Neutrophil (primary cell): ENCODE data around the gene KLF11.

ENCODE experiments used
- H3K27ac ChIP-seq: fragments of 200-600 bp; sonication (generic); 2 replicates; pipeline ENCODE4 v1.5.1; 2016; ENCODE audit warnings: mild to moderate bottlenecking, moderate library complexity
- H3K27me3 ChIP-seq: fragments of 200-600 bp; sonication (generic); 2 replicates; pipeline ENCODE4 v1.6.0; 2016; ENCODE audit warnings: mild to moderate bottlenecking
- H3K36me3 ChIP-seq: fragments of 200-600 bp; sonication (generic); 2 replicates; pipeline ENCODE4 v1.5.1; 2017
- H3K4me1 ChIP-seq, 2 experiments: fragments of 200-600 bp in 1 of 2; sonication (generic) in 1 of 2; 1 replicate in 1 of 2; 2 replicates in 1 of 2; pipeline versions ENCODE4 v1.5.1 to v1.6.1; 2013 to 2016; ENCODE audit warnings: low read depth in 1 of 2, low read length in 1 of 2, mild to moderate bottlenecking in 1 of 2, moderate library complexity in 1 of 2; ENCODE audit not compliant: control insufficient read depth in 1 of 2, insufficient read depth in 1 of 2
- H3K4me3 ChIP-seq, 2 experiments: fragments of 200-600 bp in 1 of 2; sonication (generic) in 1 of 2; 1 replicate in 1 of 2; 2 replicates in 1 of 2; pipeline ENCODE4 v1.5.1; 2013 to 2016; ENCODE audit warnings: low read depth in 1 of 2, low read length in 1 of 2, mild to moderate bottlenecking in 1 of 2, moderate library complexity in 1 of 2
- H3K9me3 ChIP-seq: fragments of 200-600 bp; sonication (generic); 2 replicates; pipeline ENCODE4 v1.5.1; 2016
- TF ChIP-seq, protein P1 (sequence below): fragments of 200-600 bp; sonication (generic); IDR thresholded peaks from 2 replicates; pipeline ENCODE4 v1.5.1; 2016; ENCODE audit warnings: antibody characterized with exemption

The KLF11 gene

DNA sequence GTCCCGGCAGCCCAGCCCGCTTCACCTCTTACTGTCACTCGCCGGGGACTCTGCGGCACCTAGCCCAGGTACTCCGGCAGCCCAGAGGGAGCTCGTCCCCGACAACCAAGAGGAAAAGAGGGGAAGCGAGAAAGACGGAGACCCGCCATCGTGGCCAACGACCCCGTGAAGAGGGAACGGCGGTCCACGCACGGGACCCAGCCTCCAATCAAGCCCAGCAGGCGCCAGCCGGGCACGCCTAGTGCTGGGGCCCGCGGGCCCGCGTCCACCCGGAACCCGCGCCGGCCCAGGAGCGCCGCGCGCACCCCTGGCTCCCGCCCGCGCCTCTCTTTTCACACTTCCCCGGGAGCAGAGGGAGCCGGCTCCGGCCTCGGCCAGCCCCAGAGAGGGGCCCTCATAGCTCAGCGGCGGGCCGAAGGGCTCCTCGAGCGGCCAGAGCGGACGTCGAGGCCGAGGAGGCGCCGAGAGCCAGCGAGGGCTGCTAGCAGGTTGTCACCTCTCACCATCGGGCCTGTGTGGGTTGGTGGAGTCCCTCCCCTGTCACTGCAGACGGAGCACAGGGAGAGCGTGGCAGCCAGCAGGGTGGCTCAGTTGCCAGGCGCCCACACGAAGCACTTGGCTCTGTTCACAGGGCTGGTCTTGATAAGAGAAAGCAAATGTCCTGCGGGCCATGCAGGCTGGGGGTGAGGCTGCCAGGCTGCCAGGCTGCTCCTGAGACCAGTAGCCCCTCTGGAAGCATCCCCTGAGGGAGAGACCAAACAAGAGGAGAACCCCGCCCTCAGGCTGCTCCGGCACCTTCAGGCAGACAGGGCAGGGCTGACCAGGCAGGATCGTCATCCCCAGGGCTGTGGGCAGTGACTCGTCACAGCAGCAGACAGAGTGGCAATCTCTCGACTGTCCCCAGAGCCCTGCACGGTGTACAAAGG lies 36.9 kb upstream of the KLF11 start:
- Histone ChIP-seq H3K27me3 (peaks cover 59% of the 10 kb centered on the region), H3K9me3 (no peaks in the 10 kb centered on the region), H3K4me3 (no peak overlapping the region), H3K27ac (no peak overlapping the region), H3K36me3 (no peaks in the 10 kb centered on the region), H3K4me1 (peaks cover 8% of the 10 kb centered on the region in 2 experiments)
- TF ChIP-seq, protein P1, sequence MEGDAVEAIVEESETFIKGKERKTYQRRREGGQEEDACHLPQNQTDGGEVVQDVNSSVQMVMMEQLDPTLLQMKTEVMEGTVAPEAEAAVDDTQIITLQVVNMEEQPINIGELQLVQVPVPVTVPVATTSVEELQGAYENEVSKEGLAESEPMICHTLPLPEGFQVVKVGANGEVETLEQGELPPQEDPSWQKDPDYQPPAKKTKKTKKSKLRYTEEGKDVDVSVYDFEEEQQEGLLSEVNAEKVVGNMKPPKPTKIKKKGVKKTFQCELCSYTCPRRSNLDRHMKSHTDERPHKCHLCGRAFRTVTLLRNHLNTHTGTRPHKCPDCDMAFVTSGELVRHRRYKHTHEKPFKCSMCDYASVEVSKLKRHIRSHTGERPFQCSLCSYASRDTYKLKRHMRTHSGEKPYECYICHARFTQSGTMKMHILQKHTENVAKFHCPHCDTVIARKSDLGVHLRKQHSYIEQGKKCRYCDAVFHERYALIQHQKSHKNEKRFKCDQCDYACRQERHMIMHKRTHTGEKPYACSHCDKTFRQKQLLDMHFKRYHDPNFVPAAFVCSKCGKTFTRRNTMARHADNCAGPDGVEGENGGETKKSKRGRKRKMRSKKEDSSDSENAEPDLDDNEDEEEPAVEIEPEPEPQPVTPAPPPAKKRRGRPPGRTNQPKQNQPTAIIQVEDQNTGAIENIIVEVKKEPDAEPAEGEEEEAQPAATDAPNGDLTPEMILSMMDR: no peak

DNA sequence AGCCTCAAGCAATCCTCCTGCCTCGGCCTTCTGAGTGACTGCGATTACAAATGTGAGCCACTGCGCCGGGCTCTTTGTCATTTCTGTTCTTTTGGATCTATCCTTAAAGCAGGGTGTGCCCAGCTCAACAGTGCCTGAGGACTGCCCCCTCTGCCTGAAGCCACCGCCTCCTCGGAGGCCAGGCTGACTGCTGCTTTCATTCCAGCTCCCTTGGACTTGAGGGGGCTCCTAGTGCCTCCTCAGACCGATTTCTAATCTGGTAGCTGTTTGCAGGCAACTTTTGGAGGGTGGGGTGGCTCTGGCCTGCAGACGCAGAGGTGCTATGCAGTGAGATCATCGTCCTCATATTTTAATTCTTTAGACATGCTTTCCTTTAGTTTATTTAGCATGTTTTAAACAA lies 35.9 kb upstream of the KLF11 start:
- H3K4me1 ChIP-seq: no peaks in the 10 kb centered on the region
- no peaks in the 10 kb centered on the region for H3K36me3 ChIP-seq
- H3K27me3 ChIP-seq: peaks cover 59% of the 10 kb centered on the region
- no peaks in the 10 kb centered on the region for H3K9me3 ChIP-seq
- H3K4me3 ChIP-seq: no peak overlapping the region
- TF ChIP-seq, protein P1: no peak
- H3K27ac ChIP-seq: no peak overlapping the region

DNA sequence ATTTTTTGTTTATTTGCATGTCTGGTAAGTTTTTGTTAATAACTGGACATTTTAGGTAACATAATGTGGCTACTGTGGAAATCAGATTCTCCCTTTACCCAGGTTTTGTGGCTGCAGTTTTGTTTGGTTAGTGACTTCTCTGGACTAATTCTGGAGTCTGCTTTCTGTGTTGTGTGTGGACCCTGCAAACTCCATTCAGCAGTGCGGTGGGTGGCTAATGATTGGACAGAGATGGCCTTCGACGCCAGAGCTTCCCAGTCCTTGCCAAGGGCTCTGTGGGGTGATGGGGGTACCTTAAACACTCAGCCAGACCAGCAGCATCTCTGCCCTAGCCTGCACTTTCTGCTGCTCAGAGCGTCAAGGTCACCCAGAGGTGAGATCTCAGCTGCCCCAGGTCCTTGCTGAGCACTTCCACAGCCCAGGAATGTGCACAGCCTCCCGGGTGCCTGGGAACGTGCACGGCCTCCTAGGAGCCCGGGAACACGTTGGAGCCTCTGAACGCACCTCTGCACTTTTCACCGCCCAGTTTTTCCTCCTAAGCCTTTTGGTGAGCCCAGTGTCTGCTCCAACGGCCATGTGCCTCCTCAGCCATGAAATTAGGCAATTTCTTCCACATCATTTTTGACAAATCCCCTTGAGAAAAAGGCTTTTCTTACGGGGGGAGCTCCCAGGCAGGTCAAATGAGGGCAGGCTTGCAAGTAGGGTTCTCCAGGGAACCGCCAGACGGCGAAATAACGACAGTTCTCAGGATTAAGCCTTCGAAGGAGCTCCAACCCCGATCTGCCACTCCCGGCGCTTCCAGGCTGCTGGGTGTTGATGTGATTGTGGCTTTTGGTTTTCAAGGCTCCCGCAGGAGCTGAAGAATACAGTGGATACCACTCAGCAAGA lies 35.2 kb upstream of the KLF11 start:
- Histone ChIP-seq H3K4me3 (no peak overlapping the region), H3K27me3 (peaks cover 59% of the 10 kb centered on the region), H3K4me1 (no peaks in the 10 kb centered on the region), H3K36me3 (no peaks in the 10 kb centered on the region), H3K27ac (no peak overlapping the region), H3K9me3 (no peaks in the 10 kb centered on the region)
- TF ChIP-seq, protein P1: no peak

DNA sequence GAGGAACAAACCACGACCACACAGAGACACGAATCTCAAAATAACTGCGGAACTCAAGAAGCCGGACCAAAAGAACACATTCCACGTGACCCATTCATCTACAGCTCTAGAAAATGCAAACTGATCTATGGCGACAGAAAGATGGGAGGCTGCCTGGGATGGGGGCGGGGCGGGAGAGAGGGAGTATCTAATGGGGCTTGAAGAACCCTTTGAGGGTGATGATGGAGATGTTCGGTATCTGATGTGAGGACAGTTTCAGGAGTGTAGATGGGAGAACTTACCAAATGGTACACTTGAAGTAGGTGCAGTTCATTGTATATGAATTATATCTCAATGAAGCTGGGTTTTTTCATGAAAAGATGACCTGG lies 34.6 kb upstream of the KLF11 start:
- Histone ChIP-seq H3K36me3 (no peaks in the 10 kb centered on the region), H3K9me3 (no peaks in the 10 kb centered on the region), H3K27ac (no peak overlapping the region), H3K4me1 (no peaks in the 10 kb centered on the region), H3K4me3 (no peak overlapping the region), H3K27me3 (peaks cover 56% of the 10 kb centered on the region)
- TF ChIP-seq, protein P1: no peak

DNA sequence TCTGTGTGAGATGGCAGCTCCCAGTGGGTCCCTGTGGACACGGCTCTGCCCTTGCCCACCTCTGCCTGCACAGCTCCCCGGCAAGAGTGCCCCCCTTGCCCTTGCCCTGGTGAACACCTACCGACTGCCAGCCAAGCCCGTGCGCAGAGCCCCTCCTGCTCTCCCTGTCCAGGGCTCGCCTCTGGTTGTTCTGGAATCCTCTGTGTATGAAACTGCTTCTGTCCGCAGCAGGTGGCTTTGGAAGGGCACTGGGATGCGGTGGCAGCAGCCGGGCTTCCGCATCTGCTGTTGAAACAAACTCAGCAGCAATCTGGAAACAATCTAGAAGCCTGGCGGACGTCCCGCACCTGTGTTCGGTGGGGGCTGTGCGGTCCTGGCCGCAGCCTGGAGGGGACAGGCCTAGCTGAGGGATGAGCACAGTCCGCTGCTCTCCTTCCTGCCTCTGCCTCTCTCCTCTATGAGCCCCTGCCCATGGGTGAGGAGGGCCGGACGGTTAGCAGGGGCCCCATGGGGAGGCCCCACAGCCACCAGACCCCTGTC lies 34.0 kb upstream of the KLF11 start:
- H3K27ac ChIP-seq: no peak overlapping the region
- H3K9me3 ChIP-seq: no peaks in the 10 kb centered on the region
- peaks cover 51% of the 10 kb centered on the region for H3K27me3 ChIP-seq
- TF ChIP-seq, protein P1: no peak
- H3K4me1 ChIP-seq: no peaks in the 10 kb centered on the region
- no peak overlapping the region for H3K4me3 ChIP-seq
- no peaks in the 10 kb centered on the region for H3K36me3 ChIP-seq
